Sigmoid colon (tissue), 7 donors: ENCODE measurements around the gene PCK1. TPM values are rescaled to one million over a fixed set of nuclear protein-coding genes. Genes with fewer than 3 reads are reported as not detected.

Source experiments
- DNase-seq: peaks from one replicate; pipeline ENCODE4 v3.0.0-alpha.2; 2019
- H3K27ac ChIP-seq, 4 donors: fragments of 200-600 bp; sonication (generic); one replicate each; pipeline ENCODE4 v1.5.1; 2016 to 2019; ENCODE audit warnings: mild to moderate bottlenecking in 1 of 4
- H3K27me3 ChIP-seq, 3 donors: fragments of 200-600 bp; sonication (generic); one replicate each; pipeline ENCODE4 v1.5.1; 2019; ENCODE audit warnings: mild to moderate bottlenecking in 1 of 3
- H3K36me3 ChIP-seq, 4 donors: fragments of 200-600 bp; sonication (generic); one replicate each; pipeline ENCODE4 v1.5.1; 2016 to 2019
- H3K4me1 ChIP-seq, 4 donors: fragments of 200-600 bp; sonication (generic); one replicate each; pipeline ENCODE4 v1.5.1; 2017 to 2019
- H3K4me3 ChIP-seq, 4 donors: fragments of 200-600 bp; sonication (generic); one replicate each; pipeline ENCODE4 v1.5.1; 2017 to 2019; ENCODE audit warnings: mild to moderate bottlenecking in 2 of 4, moderate library complexity in 1 of 4
- H3K9me3 ChIP-seq, 4 donors: fragments of 200-600 bp in 3 of 4; sonication (generic) in 3 of 4; one replicate each; pipeline versions ENCODE4 v1.5.1 to v1.6.1; 2013 to 2019
- CTCF ChIP-seq, 4 experiments: fragments of 450-650 bp in 3 of 4; fragments of 200-600 bp in 1 of 4; IDR thresholded peaks; one replicate each; pipeline ENCODE4 v1.5.1; 2016 to 2019; ENCODE audit warnings: antibody characterized with exemption in 4 of 4, mild to moderate bottlenecking in 3 of 4, moderate library complexity in 2 of 4
- EP300 ChIP-seq, 4 donors: sonication (generic); formaldehyde crosslinking; IDR thresholded peaks; one replicate each; pipeline ENCODE4 v1.6.1; 2017; ENCODE audit warnings: antibody characterized with exemption in 4 of 4
- POLR2A ChIP-seq, 2 donors: fragments of 450-650 bp; IDR thresholded peaks; one replicate each; pipeline ENCODE4 v1.6.1; 2016; ENCODE audit warnings: antibody characterized with exemption in 2 of 2, mild to moderate bottlenecking in 2 of 2, moderate library complexity in 2 of 2
- POLR2AphosphoS5 ChIP-seq, 4 donors: sonication (generic); formaldehyde crosslinking; IDR thresholded peaks; one replicate each; pipeline ENCODE4 v1.6.1; 2017; ENCODE audit warnings: antibody characterized with exemption in 4 of 4
- WGBS, 2 donors: extraction: QIAGEN DNeasy Blood & Tissue Kit; methylation state at CpG; one replicate each; pipeline ENCODE4 v1.1.7; 2013; 5-methylcytosine and 5-hydroxymethylcytosine counted together
- intact Hi-C: fragments of 100-400 bp; cut with DNase I; formaldehyde crosslinking; loops from one replicate; pipeline ENCODE4 v1.15.1; 2023
- polyA plus RNA-seq, 3 donors: library from polyadenylated mRNA; stranded (reverse); fragments of 200-250 nt; gene quantifications; one replicate each; pipeline ENCODE4 v1.2.3, GENCODE V29; 2013
- total RNA-seq, 4 donors: library from RNA; depleted of rRNA; stranded (reverse); fragments of >200 nt; gene quantifications; one replicate each; pipeline ENCODE4 v1.1.0, GENCODE V29; 2016
- donor health status: healthy with polysubstance abuse.
- donor health status: Bipolar disorder and iron deficiency.
- donor health status: healthy.

Gene PCK1
- total and polyA plus RNA-seq, 7 donors: 0.33 to 334 (median 7.5) TPM

GRCh38 chr20:57582029-57582378 lies 21.1 kb downstream of the PCK1 start:
- peak; percentile 62 for DNase-seq
- no peaks in the 10 kb centered on the region for H3K9me3 ChIP-seq
- no peak overlapping the region for H3K4me3 ChIP-seq
- H3K4me1 ChIP-seq: peaks cover 0 to 66% (median 50%) of the 10 kb centered on the region in 4 donors
- intact Hi-C loops: loop anchor here (5.0 kb wide), 1 partner anchor 195 kb away; no protein-coding TSS in a partner anchor
- H3K27ac ChIP-seq: peak overlapping the region; percentile 67 to 79 (median 72)
- 74 to 89% methylated on average over 5 of the region's 5 CpGs for WGBS, 2 donors
- no peak for TF ChIP-seq CTCF (IDR thresholded peaks at IDR 0.05)
- TF ChIP-seq POLR2A (IDR thresholded peaks at IDR 0.05): no peak
- TF ChIP-seq POLR2AphosphoS5 (IDR thresholded peaks at IDR 0.05): no peak
- no peak for TF ChIP-seq EP300 (IDR thresholded peaks at IDR 0.05)
- no peaks in the 10 kb centered on the region for H3K27me3 ChIP-seq
- no peaks in the 10 kb centered on the region for H3K36me3 ChIP-seq

- Histone ChIP-seq H3K27me3 (no peaks in the 10 kb centered on the region), H3K36me3 (no peaks in the 10 kb centered on the region), H3K4me1 (peaks cover 0 to 66% (median 50%) of the 10 kb centered on the region in 4 donors), H3K4me3 (peak overlapping the region in 3 of 4 donors; percentile 9 to 21 (median 15)), H3K27ac (peak overlapping the region; percentile 67 to 79 (median 72)), H3K9me3 (no peaks in the 10 kb centered on the region)
- TF ChIP-seq POLR2A (IDR thresholded peaks at IDR 0.05) (no peak), EP300 (IDR thresholded peaks at IDR 0.05) (peak in 3 of 4 donors; percentile 34 to 75 (median 75)), POLR2AphosphoS5 (IDR thresholded peaks at IDR 0.05) (peak; percentile 37 to 77 (median 56)), CTCF (IDR thresholded peaks at IDR 0.05) (peak in 2 of 4 experiments; percentile 24 to 38)
- intact Hi-C loops: loop anchor here (5.0 kb wide), 1 partner anchor 195 kb away; no protein-coding TSS in a partner anchor
- peak; percentile 93 for DNase-seq
- WGBS, 2 donors: 53 to 79% methylated on average over 21 of the region's 21 CpGs
These were observed 21.8 kb downstream of the PCK1 start for GRCh38 chr20:57582432-57583288.

- Histone ChIP-seq H3K27me3 (no peaks in the 10 kb centered on the region), H3K36me3 (no peaks in the 10 kb centered on the region), H3K27ac (peak overlapping the region; percentile 67 to 79 (median 72)), H3K4me3 (no peak overlapping the region), H3K9me3 (no peaks in the 10 kb centered on the region), H3K4me1 (peaks cover 0 to 66% (median 50%) of the 10 kb centered on the region in 4 donors)
- intact Hi-C loops: loop anchor here (5.0 kb wide), 1 partner anchor 196 kb away; no protein-coding TSS in a partner anchor
- WGBS, 2 donors: 87 to 92% methylated on average over 18 of the region's 18 CpGs
- no peak for TF ChIP-seq POLR2A (IDR thresholded peaks at IDR 0.05)
- TF ChIP-seq CTCF (IDR thresholded peaks at IDR 0.05): peak in 1 of 4 experiments; percentile 4
- no peak for DNase-seq
These were observed 22.7 kb downstream of the PCK1 start for GRCh38 chr20:57583289-57584257.

GRCh38 chr20:57584768-57585461 lies 24.0 kb downstream of the PCK1 start:
- intact Hi-C loops: loop anchor here (5.0 kb wide), 1 partner anchor 198 kb away; no protein-coding TSS in a partner anchor
- Histone ChIP-seq H3K4me3 (no peak overlapping the region), H3K36me3 (no peaks in the 10 kb centered on the region), H3K9me3 (no peaks in the 10 kb centered on the region), H3K27ac (no peak overlapping the region), H3K27me3 (no peaks in the 10 kb centered on the region), H3K4me1 (peaks cover 0 to 61% (median 46%) of the 10 kb centered on the region in 4 donors)
- 84 to 85% methylated on average over 8 of the region's 8 CpGs for WGBS, 2 donors
- no peak for TF ChIP-seq POLR2AphosphoS5 (IDR thresholded peaks at IDR 0.05)
- no peak for TF ChIP-seq POLR2A (IDR thresholded peaks at IDR 0.05)
- no peak for TF ChIP-seq CTCF (IDR thresholded peaks at IDR 0.05)
- no peak for TF ChIP-seq EP300 (IDR thresholded peaks at IDR 0.05)
- no peak for DNase-seq
